ENCODE data around the gene TRIM10. TPM values are rescaled to one million over a fixed set of nuclear protein-coding genes. Genes with fewer than 3 reads are reported as not detected.

Gene TRIM10
- total and polyA plus RNA-seq, 2 donors from 2014 or later = 0.79 to 1.5 TPM

DNA sequence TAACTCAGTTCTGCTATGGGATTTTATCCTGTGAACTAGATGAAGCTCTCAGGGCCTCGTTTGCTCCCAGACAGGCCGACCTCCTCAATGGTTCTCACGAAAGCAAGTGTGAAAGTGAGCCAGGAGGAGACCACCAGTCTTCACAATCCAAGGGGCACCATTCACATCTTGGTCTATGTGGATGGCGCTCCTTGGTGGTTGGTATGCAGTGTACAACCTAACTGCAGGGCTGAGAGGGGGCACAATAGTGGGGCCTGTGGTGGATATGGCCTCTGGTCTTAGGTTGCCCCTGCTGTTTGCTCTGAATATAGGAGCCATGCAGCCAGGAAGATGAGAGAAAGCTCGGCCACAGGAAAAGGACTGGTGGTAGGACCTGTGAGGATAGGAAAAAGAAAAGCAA lies 27.5 kb upstream of the TRIM10 start:
- FAIRE-seq (no peak), DNase-seq (no peak)
- Histone ChIP-seq H3K9ac (ENCODE audit: low read length in 3 of 3) (no peak overlapping the region), H3K4me3 (ENCODE audit: low read length in 3 of 3) (no peak overlapping the region), H3K9me3 (ENCODE audit: control insufficient read depth in 2 of 3, insufficient read depth in 1 of 3, low read length in 3 of 3) (no peaks in the 10 kb centered on the region), H3K27ac (ENCODE audit: low read depth in 2 of 2, low read length in 2 of 2) (no peak overlapping the region), H3K27me3 (ENCODE audit: control insufficient read depth, insufficient read depth, low read length) (no peaks in the 10 kb centered on the region), H3K4me1 (ENCODE audit: control insufficient read depth in 2 of 3, insufficient read depth in 2 of 3, low read depth in 1 of 3, low read length in 3 of 3) (no peaks in the 10 kb centered on the region), H3K36me3 (ENCODE audit: control insufficient read depth in 2 of 3, insufficient read depth in 3 of 3, low read length in 3 of 3) (peaks cover 0 to 39% (median 27%) of the 10 kb centered on the region in 3 donors)
- TF ChIP-seq, protein P1, sequence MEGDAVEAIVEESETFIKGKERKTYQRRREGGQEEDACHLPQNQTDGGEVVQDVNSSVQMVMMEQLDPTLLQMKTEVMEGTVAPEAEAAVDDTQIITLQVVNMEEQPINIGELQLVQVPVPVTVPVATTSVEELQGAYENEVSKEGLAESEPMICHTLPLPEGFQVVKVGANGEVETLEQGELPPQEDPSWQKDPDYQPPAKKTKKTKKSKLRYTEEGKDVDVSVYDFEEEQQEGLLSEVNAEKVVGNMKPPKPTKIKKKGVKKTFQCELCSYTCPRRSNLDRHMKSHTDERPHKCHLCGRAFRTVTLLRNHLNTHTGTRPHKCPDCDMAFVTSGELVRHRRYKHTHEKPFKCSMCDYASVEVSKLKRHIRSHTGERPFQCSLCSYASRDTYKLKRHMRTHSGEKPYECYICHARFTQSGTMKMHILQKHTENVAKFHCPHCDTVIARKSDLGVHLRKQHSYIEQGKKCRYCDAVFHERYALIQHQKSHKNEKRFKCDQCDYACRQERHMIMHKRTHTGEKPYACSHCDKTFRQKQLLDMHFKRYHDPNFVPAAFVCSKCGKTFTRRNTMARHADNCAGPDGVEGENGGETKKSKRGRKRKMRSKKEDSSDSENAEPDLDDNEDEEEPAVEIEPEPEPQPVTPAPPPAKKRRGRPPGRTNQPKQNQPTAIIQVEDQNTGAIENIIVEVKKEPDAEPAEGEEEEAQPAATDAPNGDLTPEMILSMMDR (IDR thresholded peaks at IDR 0.05; ENCODE audit: borderline replicate concordance, extremely low read depth, insufficient read depth) = no peak
- intact Hi-C loops (cut with DNase I) = no loop called here

DNA sequence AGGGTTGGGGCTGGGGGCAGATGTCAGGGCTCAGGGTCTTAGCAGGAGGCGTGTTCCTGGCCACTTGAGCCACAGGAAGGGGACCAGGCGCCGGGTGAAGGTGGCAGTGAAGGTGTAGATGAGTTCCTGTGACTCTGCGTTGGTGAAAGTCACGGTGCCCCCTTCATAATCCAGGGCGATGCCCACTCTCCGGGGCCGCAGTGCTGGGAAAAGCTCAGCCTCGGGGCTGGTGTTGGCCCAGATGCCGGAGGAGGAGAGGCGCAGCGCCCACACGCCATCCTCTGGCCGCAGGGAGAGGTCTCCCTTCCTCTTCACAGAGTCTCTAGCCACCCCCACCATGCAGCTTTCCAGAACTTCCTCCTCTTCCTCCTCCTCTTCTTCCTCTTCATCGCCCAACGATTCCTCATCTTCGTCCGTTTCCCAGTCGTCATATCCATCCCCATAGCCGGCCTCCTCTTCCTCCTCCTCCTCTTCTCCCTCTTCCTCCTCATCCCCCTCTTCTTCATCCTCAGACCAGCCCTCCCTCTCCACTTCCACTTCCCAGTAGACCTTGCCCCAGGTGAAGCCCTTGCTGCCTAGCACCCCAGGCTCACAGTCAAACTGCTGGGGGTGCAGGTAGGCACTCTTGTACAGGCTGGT lies 25.0 kb upstream of the TRIM10 start:
- no peaks in the 10 kb centered on the region for H3K27me3 ChIP-seq (ENCODE audit: control insufficient read depth, insufficient read depth, low read length)
- peaks cover 0 to 36% (median 27%) of the 10 kb centered on the region in 3 donors for H3K36me3 ChIP-seq (ENCODE audit: control insufficient read depth in 2 of 3, insufficient read depth in 3 of 3, low read length in 3 of 3)
- no peak for DNase-seq

DNA sequence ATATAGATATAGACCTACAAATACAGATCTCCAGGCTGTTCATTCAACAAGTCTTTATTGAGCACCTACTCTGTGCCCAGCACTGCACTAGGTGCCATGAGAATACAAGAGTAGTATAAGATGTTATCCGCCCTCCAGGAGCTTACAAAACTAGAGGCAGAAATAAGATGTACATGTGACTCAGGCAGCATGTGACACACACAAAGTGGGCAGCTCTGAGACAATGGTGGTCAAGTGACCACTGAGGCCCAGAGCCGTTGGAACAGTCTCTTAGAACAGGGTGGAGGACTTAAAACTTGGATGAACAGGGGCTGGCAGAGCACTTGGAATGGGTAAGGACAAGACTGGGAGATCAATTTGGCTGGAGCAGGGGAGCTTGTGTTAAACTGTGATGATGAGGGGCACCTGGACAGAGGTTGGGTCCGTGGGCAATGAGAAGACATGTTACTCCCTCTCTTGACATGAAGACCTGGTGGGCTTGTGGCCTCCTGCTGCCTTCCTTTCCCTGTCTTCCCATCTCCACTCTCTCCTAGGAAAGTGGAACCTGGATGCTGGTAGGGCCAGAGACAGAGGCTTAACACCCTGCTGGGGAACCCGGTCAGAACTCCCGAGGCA lies 23.5 kb upstream of the TRIM10 start:
- Histone ChIP-seq H3K36me3 (ENCODE audit: control insufficient read depth in 2 of 3, insufficient read depth in 3 of 3, low read length in 3 of 3) (peaks cover 0 to 24% (median 15%) of the 10 kb centered on the region in 3 donors), H3K27ac (ENCODE audit: low read depth in 2 of 2, low read length in 2 of 2) (no peak overlapping the region), H3K4me3 (ENCODE audit: low read length in 3 of 3) (no peak overlapping the region), H3K9me3 (ENCODE audit: control insufficient read depth in 2 of 3, insufficient read depth in 1 of 3, low read length in 3 of 3) (no peaks in the 10 kb centered on the region), H3K9ac (ENCODE audit: low read length in 3 of 3) (no peak overlapping the region), H3K27me3 (ENCODE audit: control insufficient read depth, insufficient read depth, low read length) (no peaks in the 10 kb centered on the region), H3K4me1 (ENCODE audit: control insufficient read depth in 2 of 3, insufficient read depth in 2 of 3, low read depth in 1 of 3, low read length in 3 of 3) (no peaks in the 10 kb centered on the region)
- FAIRE-seq (no peak), DNase-seq (no peak)
- intact Hi-C loops (cut with DNase I) = no loop called here
- TF ChIP-seq, protein P1 (IDR thresholded peaks at IDR 0.05; ENCODE audit: borderline replicate concordance, extremely low read depth, insufficient read depth) = no peak

More for the DNA sequence above, 25.0 kb upstream of the TRIM10 start:
- Histone ChIP-seq H3K9me3 (ENCODE audit: control insufficient read depth in 2 of 3, insufficient read depth in 1 of 3, low read length in 3 of 3) (no peaks in the 10 kb centered on the region), H3K27ac (ENCODE audit: low read depth in 2 of 2, low read length in 2 of 2) (no peak overlapping the region), H3K4me3 (ENCODE audit: low read length in 3 of 3) (no peak overlapping the region), H3K4me1 (ENCODE audit: control insufficient read depth in 2 of 3, insufficient read depth in 2 of 3, low read depth in 1 of 3, low read length in 3 of 3) (no peaks in the 10 kb centered on the region), H3K9ac (ENCODE audit: low read length in 3 of 3) (no peak overlapping the region)
- TF ChIP-seq, protein P1 (IDR thresholded peaks at IDR 0.05; ENCODE audit: borderline replicate concordance, extremely low read depth, insufficient read depth) = no peak
- FAIRE-seq = no peak
- intact Hi-C loops (cut with DNase I) = no loop called here
